ENCODE results near the gene SPART. TPM values are rescaled to one million over a fixed set of nuclear protein-coding genes. Genes with fewer than 3 reads are reported as not detected.

The SPART gene, protein sequence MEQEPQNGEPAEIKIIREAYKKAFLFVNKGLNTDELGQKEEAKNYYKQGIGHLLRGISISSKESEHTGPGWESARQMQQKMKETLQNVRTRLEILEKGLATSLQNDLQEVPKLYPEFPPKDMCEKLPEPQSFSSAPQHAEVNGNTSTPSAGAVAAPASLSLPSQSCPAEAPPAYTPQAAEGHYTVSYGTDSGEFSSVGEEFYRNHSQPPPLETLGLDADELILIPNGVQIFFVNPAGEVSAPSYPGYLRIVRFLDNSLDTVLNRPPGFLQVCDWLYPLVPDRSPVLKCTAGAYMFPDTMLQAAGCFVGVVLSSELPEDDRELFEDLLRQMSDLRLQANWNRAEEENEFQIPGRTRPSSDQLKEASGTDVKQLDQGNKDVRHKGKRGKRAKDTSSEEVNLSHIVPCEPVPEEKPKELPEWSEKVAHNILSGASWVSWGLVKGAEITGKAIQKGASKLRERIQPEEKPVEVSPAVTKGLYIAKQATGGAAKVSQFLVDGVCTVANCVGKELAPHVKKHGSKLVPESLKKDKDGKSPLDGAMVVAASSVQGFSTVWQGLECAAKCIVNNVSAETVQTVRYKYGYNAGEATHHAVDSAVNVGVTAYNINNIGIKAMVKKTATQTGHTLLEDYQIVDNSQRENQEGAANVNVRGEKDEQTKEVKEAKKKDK
- total RNA-seq, result 51.9 and 67.0 TPM in 2 replicates

DNA sequence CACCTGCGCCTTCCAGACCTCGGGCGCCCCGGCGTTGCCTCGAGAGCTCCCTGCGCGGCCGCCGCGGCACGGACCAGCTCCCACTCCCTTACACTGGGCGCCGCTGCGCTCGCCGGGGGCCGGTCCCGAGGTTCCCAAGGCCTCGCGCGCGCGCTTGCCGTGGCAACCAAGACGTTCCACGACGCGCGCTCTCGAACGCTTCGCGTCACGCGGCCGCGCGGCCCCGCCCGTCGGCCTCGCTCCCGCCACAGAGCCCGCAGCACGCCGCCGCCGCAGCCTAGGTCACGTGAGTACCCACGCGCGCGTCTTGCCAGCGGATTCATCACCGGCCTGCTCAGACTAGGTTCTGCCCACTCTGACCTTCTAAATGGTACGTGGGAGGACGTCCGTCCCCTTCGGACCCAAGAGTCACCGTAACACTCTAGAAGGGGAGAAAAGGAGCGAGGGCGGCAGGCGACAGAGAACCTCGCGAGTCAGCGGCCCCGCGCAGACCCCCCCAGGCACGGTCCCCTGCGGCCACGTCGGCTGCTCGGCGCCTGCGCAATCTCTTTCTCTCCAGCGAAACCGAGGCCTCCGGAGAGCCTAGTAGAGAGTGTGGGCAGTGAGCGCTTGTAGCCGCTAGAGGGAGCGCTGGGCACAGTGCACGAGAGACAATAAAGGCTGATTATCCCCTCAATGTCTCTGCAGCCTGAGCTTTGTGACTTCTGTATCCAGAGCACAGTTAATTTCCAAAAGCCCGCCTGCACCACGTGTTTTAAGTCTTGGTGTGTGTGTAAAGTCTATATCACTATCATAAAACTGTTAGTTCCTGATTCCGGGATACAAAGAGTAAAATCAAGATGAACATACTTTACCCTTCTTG lies at the start of gene SPART:
Gene SPART (minus strand): TSS at position 173 of the 862 bp plus-strand sequence. CDS start 10,564 bp downstream, outside the sequence.

DNA sequence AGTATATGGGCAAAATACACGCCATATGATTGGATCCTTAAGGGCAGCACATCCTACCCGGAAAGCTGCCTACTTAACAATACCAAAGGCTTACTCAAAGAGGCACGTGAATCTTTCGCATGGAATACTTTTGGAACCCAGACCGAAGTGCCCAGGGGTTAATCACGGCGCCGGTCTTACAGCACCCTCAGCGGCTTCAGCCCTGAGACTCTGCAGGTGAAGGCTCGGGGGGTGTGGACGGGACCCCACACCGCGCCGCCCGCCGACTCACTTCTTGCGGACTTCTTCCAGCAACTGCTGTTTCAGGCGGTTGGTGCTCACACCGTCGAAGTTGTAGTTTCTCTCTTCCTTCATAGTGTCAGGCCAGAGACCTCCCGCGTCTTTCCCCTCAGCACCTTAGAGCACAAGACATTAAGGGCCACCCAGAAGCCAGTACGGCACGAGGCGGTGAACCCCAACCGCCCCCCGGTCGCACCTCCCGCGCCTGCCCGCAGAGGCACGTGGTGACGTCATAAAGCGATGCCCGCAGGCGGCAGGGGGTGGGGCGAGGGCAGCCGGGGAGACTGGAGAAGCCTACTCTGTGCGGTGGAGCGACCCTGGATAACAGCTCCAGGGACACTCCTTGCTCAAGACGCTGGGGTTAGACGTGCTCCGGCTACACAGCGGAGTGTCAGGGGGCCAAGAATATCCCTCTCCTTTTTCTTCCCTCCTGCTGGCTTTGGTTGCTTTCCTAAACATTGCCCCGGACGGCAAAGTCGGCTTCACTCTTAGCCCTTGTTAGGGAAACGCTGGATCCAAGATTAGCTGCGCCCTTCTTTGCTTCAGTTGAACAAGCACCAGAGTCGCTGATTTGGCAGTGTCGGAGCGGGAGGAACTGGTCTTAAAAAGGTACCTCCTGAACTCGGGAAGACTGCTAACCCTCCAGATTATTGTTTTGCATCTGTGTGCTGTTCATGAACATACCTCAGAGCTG lies 48.5 kb downstream of the SPART start, which contains the start of gene CCDC169:
Gene CCDC169 (minus strand): TSS at position 449 of the 973 bp plus-strand sequence. CDS start 95 bp downstream, at position 354.

Other genes with a start within 250 kb of the SPART start
- 0.29 and 1.2 TPM in 2 replicates for gene DCLK1, start 215.0 kb downstream of the SPART start, total RNA-seq
- gene SOHLH2, start 131.8 kb downstream of the SPART start, total RNA-seq, result 0.35 TPM in 1 of 2 replicates, not detected in the other
- gene CCDC169, start 48.6 kb downstream of the SPART start, total RNA-seq, result 6.2 and 13.3 TPM in 2 replicates
- gene CCNA1, start 86.1 kb upstream of the SPART start, total RNA-seq, result 2.1 and 6.9 TPM in 2 replicates

Measured in myometrial cell (primary cell).